GM18508 (cell line): ENCODE data around the gene SLC6A16.
"Not testable (repeated sequence)": the region's sequence is repeated elsewhere in the genome, so short reads cannot be mapped to it uniquely, and the experiment has no call there.

Source experiments
- ATAC-seq: cut with Tn5 transposase; IDR thresholded peaks from one replicate; pipeline ENCODE4 v1.9.1; 2021; ENCODE audit warnings: moderate number of reproducible peaks; ENCODE audit not compliant: insufficient read depth, unreplicated experiment

SLC6A16 gene

DNA sequence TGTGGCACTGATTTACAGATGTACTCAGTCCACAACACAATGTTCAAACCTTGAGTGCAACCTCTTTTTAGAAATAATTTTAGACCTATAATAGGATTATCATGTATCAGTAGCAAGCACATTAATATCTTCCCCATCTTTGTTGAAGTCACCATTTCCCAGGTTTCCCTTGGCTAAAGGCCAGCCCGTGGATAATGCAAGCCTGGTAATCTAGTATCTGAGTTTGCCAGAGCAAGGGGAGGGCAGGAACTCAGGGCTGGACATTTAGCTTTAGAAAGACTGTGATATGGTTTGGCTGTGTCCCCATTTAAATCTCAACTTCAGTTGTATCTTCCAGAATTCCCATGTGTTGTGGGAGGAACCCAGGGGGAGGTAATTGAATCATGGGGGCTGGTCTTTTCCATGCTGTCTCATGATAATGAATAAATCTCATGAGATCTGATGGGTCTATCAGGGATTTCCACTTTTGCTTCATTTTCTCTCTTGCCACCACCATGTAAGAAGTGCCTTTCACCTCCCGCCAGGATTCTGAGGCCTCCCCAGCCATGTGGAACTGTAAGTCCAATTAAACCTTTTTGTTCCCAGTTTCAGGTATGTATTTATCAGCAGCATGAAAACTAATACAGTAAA is 37.7 kb downstream of the SLC6A16 start:
- no peak for ATAC-seq

DNA sequence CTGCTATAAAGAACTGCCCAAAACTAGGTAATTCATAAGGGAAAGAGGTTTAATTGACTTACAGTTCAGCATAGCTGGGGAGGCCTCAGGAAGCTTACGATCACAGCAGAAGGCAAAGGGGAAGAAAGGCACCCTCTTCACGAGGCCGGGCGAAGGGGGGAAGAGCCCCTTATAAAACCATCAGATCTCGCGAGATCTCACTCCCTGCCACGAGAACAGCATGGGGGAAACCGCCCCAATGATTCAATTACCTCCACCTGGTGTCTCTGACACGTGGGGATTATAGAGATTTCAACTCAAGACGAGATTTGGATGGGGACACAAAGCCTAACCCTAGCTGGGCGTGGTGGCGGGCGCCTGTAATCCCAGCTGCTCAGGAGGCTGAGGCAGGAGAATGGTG is 42.8 kb downstream of the SLC6A16 start:
- no peak for ATAC-seq

DNA sequence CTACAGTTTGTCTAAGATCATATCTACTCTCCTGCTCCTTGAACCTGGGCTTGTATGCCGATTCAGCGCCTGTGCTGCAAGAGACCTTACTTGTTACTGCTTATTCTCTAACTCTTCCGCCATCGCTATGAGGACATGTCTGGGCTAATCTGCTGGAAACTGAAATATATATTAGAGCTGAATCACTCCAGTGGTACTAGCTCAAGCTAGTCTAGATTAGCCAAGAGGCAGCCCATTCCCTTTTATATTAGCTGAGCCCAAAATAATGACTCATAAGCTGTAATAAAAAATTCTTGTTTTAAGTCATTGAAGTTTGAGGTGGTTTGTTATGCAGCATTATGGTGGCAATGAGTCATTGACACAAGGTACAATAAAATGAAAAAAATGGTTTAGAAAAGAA is 52.8 kb downstream of the SLC6A16 start:
- no peak for ATAC-seq

DNA sequence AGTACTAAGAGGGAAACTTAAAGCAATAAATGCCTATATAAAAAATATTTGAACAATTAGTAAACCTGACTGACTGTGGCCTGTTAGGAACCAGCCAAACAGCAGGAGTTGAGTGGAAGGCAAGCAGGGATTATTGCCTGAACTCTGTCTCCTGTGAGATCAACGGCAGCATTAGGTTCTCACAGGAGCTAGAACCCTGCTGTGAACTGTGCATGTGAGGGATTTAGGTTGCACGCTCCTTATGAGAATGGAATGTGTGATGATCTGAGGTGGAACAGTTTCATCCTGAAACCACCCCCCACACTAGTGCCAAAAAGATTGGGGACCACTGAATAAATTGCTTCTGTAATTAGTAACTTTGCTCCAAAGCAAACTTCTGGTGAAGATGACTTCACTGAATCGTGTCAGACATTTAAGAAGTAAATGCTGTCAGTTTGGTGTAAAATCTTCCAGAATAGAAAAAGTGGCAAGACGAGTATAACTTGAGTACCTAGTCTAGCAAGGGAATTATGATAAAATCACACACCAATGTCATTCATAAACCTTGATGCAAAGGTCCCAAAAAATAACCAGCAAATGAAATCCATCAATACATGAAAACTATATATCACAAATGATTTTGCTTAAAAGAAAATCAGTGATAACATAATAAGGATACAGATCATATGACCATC is 53.8 kb downstream of the SLC6A16 start:
- ATAC-seq = no peak

DNA sequence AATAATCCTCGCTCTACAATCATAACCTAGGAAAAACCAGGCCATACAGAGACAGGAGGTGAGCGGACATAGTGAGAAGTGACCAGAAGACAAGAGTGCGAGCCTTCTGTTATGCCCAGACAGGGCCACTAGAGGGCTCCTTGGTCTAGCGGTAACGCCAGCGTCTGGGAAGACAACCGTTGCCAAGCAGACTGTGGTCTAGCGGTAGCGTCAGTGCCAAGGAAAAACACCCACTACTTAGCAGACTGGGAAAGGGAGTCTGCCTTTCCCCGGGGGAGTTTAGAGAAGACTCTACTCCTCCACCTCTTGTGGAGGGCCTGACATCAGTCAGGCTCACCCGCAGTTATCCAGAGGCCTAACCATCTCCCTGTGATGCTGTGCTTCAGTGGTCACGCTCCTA is 58.6 kb downstream of the SLC6A16 start:
- ATAC-seq = not testable (repeated sequence)

DNA sequence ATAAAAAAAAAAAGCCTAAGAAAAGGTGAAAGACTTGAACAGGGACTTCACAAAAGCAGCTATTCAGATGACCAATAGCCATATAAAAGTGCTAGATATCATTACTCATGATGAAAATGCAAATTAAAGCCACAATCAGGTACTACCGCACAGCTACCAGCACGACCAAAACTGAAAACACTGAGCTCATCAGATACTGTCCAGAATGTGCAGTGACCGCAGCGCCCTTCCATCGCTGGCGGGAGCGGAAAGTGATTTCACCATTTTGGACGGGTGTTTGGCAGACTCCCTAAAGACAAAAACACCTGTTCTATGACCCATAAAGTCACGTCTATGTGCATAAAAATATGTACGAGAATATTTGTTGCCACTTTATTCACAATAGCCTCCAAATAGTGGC is 60.7 kb downstream of the SLC6A16 start:
- no peak for ATAC-seq

DNA sequence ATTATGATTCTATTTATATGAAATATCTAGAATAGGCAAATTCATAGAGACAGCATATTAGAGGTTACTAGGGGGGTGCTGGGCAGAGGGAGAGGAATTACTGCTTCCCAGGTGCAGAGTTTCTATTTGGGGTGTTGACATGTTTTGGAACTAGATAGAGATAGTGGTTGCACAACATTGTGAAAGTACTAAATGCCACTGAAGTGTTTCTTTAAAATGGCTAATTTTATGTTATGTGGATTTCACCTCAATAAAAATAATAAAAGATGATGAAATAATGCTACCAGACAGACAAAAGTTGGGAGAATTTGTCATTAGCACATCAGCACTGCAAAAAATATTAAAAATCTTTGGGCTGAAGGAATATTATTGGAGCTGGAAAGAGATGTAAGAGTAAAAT is 63.4 kb downstream of the SLC6A16 start:
- ATAC-seq = no peak

DNA sequence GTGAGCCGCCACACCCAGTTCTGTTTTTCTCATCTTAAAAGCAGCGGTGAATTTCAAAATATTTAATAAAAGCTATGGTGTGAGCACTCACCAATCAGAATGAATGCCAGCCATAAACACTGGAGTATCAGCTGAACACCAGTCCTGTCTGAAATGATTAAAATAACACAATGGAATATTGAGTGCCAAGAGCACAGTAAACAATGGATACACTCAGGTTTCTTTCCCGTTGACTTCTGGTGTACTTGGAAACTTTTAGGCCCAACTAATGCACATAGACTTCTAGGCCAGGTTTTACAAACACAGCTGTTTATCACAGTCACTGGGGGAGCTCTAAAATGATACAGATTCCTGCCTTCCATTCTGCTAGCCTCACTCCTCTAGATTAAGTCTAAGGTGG is 68.3 kb downstream of the SLC6A16 start:
- no peak for ATAC-seq

DNA sequence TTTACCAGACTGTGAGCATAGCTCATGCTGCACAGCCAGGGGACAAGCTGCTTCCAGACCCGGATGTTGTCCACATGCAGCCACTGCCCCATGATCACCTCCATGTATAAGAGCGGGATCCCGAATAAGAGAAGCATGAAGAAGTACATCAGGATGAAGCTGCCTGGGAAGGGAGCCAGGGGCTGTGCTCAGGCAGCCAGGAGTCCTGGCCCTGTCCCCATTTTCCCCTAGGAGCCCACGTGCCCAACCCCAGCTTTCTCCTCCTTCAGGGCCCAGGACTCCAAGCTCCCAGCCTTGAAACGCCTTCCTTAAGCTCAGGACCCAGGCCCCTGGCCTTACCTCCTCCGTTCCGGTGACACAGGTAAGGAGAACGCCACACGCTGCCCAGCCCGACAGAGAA is 69.3 kb downstream of the SLC6A16 start:
- ATAC-seq = no peak

DNA sequence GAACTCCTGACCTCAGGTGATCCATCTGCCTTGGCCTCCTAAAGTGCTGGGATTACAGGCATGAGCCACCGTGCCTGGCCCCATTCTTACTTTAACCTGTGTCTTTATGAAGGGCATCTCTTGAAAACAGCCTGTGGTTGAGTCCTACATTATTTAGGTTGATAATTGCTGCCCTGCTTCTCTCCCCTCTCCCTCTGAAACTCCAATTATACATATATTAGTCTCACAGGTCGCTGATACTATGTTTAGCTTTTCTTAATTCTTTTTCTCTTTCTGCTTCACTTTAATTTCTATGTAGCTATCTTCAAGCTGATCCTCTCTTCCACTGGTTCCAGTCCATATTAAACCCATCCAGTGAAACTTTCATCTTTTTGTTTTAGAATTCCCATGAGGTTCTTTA is 75.1 kb downstream of the SLC6A16 start:
- no peak for ATAC-seq

DNA sequence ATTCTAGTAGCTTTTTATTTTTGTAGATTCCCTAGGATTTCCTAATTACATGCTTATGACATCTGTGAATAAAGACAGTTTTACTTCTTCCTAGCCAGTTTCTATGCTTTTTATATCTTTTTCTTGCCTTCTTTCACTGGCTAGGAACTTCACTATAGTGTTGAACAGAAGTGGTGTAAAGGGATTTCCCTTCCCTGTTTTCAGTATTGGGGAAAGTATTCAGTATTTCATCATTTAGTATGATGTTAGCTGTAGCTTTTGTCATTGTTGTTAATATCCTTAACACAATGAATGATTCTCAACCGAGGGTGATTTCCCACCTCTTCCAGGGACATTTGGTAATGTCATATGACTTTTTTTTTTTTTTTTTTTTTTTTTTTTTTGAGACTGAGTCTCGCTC is 77.3 kb downstream of the SLC6A16 start:
- ATAC-seq = no peak

DNA sequence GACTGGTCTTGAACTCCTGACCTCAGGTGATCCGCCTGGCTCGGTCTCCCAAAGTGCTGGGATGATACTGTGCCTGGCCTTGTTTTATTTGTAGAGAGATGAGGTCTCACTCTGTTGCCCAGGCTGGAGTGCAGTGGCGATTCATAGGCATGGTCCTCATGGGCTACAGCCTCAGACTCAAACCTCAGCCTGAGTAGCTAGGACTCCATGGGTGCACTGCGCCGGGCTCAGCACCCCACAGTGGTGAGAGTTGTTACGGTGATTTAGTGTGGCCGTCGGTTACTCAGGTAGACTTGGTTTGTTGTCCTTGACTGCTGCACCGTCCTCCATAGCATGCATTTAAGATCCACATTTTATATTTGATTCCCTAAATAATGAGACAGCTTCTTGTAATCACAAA is 80.7 kb downstream of the SLC6A16 start:
- ATAC-seq = no peak

DNA sequence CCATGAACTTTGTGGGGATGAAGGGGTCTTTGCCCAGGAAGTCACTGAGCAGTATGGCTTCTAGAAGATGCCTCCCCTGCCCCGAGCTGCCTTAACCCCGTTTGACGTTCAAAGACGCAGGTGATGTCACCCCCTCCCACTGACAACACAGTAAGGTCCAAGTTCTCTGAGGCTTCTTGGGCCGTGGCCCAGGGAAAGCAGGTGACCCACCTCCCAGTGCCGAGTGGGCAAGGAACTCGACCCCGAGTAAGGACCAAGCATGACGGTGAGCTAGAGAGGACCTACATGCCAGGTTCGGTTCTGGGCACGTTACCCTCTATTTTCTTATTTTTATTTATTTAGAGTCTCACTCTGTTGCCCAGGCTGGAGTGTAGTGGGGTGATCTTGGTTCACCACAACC is 81.3 kb downstream of the SLC6A16 start:
- no peak for ATAC-seq

DNA sequence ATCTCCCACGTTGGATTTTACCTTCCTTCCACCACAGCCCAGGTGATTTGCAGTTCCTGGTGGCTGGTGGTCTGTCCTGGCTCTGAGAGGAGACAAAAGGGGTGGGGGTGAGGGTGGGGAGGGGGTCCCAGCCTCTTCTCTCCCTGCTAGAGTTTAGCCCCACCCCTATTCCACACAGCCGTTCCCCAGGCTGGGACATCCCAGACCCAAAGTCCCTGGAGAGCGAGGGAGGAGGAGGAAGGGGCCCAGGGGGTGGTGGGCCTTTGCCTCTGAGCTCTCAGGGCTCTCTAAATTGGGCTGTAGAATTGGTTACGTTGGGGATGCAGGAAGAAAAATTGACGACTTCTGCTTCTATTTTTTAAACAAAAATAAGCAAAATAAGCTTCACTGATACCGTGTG is 81.9 kb downstream of the SLC6A16 start:
- no peak for ATAC-seq

DNA sequence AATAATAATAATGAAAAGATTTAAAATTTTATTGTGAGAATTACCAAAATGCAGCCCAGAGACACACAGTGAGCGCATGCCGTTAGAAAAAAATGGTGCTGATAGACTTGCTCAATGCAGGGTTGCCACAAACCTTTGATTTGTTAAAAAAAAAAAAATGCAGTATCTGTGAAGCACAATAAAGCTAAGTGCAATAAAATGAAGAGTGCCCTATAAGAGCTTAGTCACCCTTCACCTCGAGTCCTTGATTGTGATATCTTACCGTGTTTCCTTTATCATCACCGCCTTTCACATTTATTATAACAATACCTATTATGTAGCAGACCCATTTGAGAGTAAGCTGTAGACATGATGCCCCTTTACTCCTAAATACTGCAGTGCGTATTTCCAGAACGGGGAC is 83.2 kb downstream of the SLC6A16 start:
- no peak for ATAC-seq
